ENCODE measurements around the gene TBCK.
"Not testable (repeated sequence)": the region's sequence is repeated elsewhere in the genome, so short reads cannot be mapped to it uniquely, and the experiment has no call there.

DNA sequence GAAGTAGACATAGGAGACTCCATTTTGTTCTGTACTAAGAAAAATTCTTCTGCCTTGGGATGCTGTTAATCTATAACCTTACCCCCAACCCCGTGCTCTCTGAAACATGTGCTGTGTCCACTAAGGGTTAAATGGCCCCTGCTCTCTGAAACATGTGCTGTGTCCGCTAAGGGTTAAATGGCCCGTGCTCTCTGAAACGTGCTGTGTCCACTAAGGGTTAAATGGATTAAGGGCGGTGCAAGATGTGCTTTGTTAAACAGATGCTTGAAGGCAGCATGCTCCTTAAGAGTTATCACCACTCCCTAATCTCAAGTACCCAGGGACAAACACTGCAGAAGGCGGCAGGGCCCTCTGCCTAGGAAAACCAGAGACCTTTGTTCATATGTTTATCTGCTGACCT is 5.8 kb upstream of the TBCK start:
- TF ChIP-seq EZH2 (IDR thresholded peaks at IDR 0.05; ENCODE audit: borderline replicate concordance, low read length) = not testable (repeated sequence)
- TF ChIP-seq, protein P1, sequence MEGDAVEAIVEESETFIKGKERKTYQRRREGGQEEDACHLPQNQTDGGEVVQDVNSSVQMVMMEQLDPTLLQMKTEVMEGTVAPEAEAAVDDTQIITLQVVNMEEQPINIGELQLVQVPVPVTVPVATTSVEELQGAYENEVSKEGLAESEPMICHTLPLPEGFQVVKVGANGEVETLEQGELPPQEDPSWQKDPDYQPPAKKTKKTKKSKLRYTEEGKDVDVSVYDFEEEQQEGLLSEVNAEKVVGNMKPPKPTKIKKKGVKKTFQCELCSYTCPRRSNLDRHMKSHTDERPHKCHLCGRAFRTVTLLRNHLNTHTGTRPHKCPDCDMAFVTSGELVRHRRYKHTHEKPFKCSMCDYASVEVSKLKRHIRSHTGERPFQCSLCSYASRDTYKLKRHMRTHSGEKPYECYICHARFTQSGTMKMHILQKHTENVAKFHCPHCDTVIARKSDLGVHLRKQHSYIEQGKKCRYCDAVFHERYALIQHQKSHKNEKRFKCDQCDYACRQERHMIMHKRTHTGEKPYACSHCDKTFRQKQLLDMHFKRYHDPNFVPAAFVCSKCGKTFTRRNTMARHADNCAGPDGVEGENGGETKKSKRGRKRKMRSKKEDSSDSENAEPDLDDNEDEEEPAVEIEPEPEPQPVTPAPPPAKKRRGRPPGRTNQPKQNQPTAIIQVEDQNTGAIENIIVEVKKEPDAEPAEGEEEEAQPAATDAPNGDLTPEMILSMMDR (conservative IDR thresholded peaks at IDR 0.05 in 1 of 2, IDR thresholded peaks at IDR 0.05 in 1 of 2; ENCODE audit: extremely low read depth in 1 of 2, insufficient read depth in 1 of 2, low read depth in 1 of 2, low read length in 2 of 2) = not testable (repeated sequence)

Measured in mammary epithelial cell (primary cell).